ENCODE results near the gene OR1L1. TPM values are rescaled to one million over a fixed set of nuclear protein-coding genes. Genes with fewer than 3 reads are reported as not detected.

Gene OR1L1
- not detected for total RNA-seq
- total RNA-seq, result 0 reads per million in 2 donors

DNA sequence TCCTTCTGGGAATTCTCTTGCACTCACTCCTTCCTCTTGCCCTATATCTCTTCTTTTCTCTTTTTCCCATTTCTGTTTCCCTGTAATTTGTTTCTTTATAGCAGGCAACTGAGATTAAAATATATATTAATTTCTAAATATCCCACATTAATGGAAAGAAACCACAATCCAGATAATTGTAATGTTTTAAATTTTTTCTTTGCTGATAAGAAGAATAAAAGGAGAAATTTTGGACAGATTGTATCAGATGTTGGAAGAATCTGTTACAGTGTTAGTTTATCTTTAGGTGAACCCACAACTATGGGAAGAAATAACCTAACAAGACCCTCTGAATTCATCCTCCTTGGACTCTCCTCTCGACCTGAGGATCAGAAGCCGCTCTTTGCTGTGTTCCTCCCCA, at the start of gene OR1L1:
OR1L1 (plus strand) TSS at position 301 of the 400 bp plus-strand sequence; CDS start at position 301, 0 bp downstream.
- Mint-ChIP-seq H3K4me1 (no peaks in the 10 kb centered on the region), H3K4me3 (no peak within 1 kb of the TSS), H3K27me3 (peaks cover 12% of the 10 kb centered on the region), H3K27ac (no peak within 1 kb of the TSS), H3K36me3 (ENCODE audit: low read depth) (no peaks in the 10 kb centered on the region)
- no peak for DNase-seq
- no peak for ATAC-seq
- H3K9me3 ChIP-seq (ENCODE audit: control insufficient read depth, low read length, poor library complexity, severe bottlenecking), result no peaks in the 10 kb centered on the region

- no peaks in the 10 kb centered on the region for H3K9me3 ChIP-seq (ENCODE audit: control insufficient read depth, low read length, poor library complexity, severe bottlenecking)
- DNase-seq, result no peak
- Mint-ChIP-seq H3K27ac (no peak within 1 kb of the TSS), H3K36me3 (ENCODE audit: low read depth) (peaks cover 3% of the 10 kb centered on the region), H3K4me1 (no peaks in the 10 kb centered on the region), H3K4me3 (no peak within 1 kb of the TSS), H3K27me3 (peaks cover 5% of the 10 kb centered on the region)
- ATAC-seq, result no peak
These were observed 47.2 kb upstream of the OR1L1 start, which contains the start of gene OR1Q1 for GRCh38 chr9:122614362-122614761. TSS of gene OR1Q1 (plus strand) at chr9:122614738. CDS start at chr9:122614738, 0 bp downstream.

- no peak overlapping the region for H3K27ac Mint-ChIP-seq
- no peak overlapping the region for H3K4me3 Mint-ChIP-seq
- no peak for DNase-seq
- no peaks in the 10 kb centered on the region for H3K4me1 Mint-ChIP-seq
- H3K9me3 ChIP-seq (ENCODE audit: control insufficient read depth, low read length, poor library complexity, severe bottlenecking), result no peaks in the 10 kb centered on the region
- no peaks in the 10 kb centered on the region for H3K36me3 Mint-ChIP-seq (ENCODE audit: low read depth)
- no peak for ATAC-seq
- H3K27me3 Mint-ChIP-seq, result no peaks in the 10 kb centered on the region
These were observed 41.5 kb upstream of the OR1L1 start for GRCh38 chr9:122619996-122620395.

DNA sequence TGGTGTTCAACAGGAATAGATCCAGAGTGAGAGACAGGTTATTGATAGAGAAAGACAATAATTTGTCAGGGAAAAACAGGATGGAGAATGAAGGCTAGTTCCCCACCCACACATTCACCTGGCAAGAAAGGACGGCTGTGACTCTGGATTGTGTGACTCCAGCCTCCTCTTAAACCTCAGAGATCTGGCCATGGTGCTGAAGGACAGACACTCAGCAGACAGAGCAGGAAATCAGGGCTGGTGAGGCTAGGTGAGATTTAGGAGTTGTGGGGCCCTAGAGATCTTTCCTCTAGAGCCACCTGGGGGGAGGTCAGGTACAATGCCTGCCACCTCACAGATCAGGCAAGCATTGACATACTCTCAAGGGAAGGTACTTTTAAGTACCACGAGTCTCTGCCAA, 19.3 kb upstream of the OR1L1 start:
- Mint-ChIP-seq H3K27me3 (no peaks in the 10 kb centered on the region), H3K4me1 (no peaks in the 10 kb centered on the region), H3K27ac (no peak overlapping the region), H3K4me3 (no peak overlapping the region), H3K36me3 (ENCODE audit: low read depth) (peaks cover 4% of the 10 kb centered on the region)
- no peak for ATAC-seq
- no peak for DNase-seq
- H3K9me3 ChIP-seq (ENCODE audit: control insufficient read depth, low read length, poor library complexity, severe bottlenecking), result no peaks in the 10 kb centered on the region

DNA sequence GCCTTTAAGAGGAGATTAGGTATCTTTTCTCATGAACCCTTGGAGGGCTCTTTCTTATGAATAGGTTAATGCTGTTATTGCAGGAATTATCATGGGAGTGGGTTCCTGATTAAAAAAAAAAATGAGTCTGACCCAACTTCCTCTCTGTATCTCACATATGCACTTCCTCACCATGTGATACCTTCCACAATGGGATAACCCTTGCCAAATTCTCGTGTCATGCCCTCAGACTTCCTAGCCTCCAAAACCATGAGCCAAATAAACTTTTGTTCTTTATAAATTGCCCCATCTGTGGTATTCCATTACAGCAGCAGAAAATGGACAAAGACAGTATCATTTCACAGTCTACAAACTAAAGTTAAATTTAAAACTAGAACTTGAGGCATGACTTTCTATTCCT, 5.1 kb upstream of the OR1L1 start:
- H3K27ac Mint-ChIP-seq, result no peak overlapping the region
- H3K4me1 Mint-ChIP-seq, result no peaks in the 10 kb centered on the region
- no peak overlapping the region for H3K4me3 Mint-ChIP-seq
- ATAC-seq (no peak), DNase-seq (no peak)
- no peaks in the 10 kb centered on the region for H3K9me3 ChIP-seq (ENCODE audit: control insufficient read depth, low read length, poor library complexity, severe bottlenecking)
- peaks cover 5% of the 10 kb centered on the region for H3K27me3 Mint-ChIP-seq
- no peaks in the 10 kb centered on the region for H3K36me3 Mint-ChIP-seq (ENCODE audit: low read depth)

DNA sequence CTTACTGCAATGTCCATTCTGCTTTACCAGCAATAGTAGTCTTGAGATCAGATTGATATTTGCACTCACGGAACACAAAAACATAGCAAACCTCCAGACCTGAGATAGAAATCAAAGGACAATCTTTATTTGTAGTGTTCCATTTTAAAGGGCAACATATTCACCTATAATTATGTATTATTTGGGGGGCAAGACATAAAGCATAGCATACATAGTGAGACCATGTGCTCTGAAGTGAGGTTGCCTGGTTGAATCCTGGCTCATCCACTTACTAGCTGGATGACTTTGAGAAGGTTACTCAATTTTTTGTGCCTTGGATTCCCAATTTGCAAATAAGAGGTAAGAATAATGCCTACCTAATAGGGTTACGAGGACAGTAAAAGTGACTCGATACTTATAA, 4.0 kb upstream of the OR1L1 start, which contains the start of gene OR1B1:
OR1B1 (minus strand) TSS at position 101 of the 400 bp plus-strand sequence.
- peaks cover 12% of the 10 kb centered on the region for H3K27me3 Mint-ChIP-seq
- no peaks in the 10 kb centered on the region for H3K36me3 Mint-ChIP-seq (ENCODE audit: low read depth)
- no peak for DNase-seq
- H3K4me3 Mint-ChIP-seq, result no peak within 1 kb of the TSS
- no peaks in the 10 kb centered on the region for H3K9me3 ChIP-seq (ENCODE audit: control insufficient read depth, low read length, poor library complexity, severe bottlenecking)
- H3K4me1 Mint-ChIP-seq, result no peaks in the 10 kb centered on the region
- no peak within 1 kb of the TSS for H3K27ac Mint-ChIP-seq
- ATAC-seq, result no peak

- Mint-ChIP-seq H3K36me3 (ENCODE audit: low read depth) (no peaks in the 10 kb centered on the region), H3K4me1 (no peaks in the 10 kb centered on the region), H3K27me3 (no peaks in the 10 kb centered on the region), H3K27ac (no peak overlapping the region), H3K4me3 (no peak overlapping the region)
- no peaks in the 10 kb centered on the region for H3K9me3 ChIP-seq (ENCODE audit: control insufficient read depth, low read length, poor library complexity, severe bottlenecking)
- no peak for ATAC-seq
- no peak for DNase-seq
These were observed 11.0 kb downstream of the OR1L1 start for GRCh38 chr9:122672481-122672880.

DNA sequence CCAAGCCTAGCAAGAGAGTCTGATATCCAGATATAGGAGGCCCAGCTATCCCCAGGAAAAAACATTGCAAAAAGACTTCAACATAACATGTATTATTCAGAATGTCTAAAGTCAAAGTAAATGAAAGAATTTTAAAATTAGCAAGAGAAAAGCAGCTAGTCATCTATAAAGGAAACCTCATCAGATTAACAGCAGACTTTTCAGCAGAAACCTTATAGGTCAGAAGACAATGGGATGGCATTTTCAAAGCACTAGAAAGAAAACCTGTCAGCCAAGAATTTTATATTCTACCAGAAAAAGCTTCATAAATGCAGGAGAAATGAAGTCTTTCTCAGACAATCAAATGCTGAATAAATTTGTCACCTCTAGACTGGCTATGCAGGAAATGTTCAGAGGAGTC, 23.3 kb downstream of the OR1L1 start:
- H3K27me3 Mint-ChIP-seq, result no peaks in the 10 kb centered on the region
- no peaks in the 10 kb centered on the region for H3K36me3 Mint-ChIP-seq (ENCODE audit: low read depth)
- H3K9me3 ChIP-seq (ENCODE audit: control insufficient read depth, low read length, poor library complexity, severe bottlenecking), result peaks cover 3% of the 10 kb centered on the region
- ATAC-seq (no peak), DNase-seq (no peak)
- no peak overlapping the region for H3K27ac Mint-ChIP-seq
- no peaks in the 10 kb centered on the region for H3K4me1 Mint-ChIP-seq
- no peak overlapping the region for H3K4me3 Mint-ChIP-seq

DNA sequence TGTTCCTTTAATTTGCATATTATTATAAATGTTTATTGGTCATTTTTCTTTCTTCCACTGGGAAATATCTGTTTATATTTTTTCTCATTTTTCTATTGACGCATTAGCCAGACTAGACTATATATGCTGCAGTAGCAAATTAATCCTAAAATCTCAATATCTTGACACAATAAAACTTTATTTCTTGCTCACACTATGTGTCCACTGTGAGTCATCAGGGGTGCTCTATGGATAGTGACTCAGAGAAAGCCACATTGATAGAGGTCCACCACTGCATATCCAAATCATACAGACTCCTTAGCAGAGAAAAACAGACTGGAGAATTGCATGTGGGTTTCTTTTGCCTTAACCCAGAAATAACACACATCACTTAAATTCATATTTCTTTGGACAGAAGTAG, 34.2 kb downstream of the OR1L1 start:
- H3K27me3 Mint-ChIP-seq, result no peaks in the 10 kb centered on the region
- H3K4me1 Mint-ChIP-seq, result no peaks in the 10 kb centered on the region
- H3K27ac Mint-ChIP-seq, result no peak overlapping the region
- H3K36me3 Mint-ChIP-seq (ENCODE audit: low read depth), result no peaks in the 10 kb centered on the region
- no peak overlapping the region for H3K4me3 Mint-ChIP-seq
- no peaks in the 10 kb centered on the region for H3K9me3 ChIP-seq (ENCODE audit: control insufficient read depth, low read length, poor library complexity, severe bottlenecking)
- no peak for DNase-seq
- ATAC-seq, result no peak

Other genes with a start within 250 kb of the OR1L1 start
- not detected for gene OR1J1, start 183.8 kb upstream of the OR1L1 start, total RNA-seq
- under 1 TPM; 0.30 to 0.37 TPM for gene OR1J2, start 150.9 kb upstream of the OR1L1 start, total RNA-seq
- gene OR1J4, start 142.6 kb upstream of the OR1L1 start, total RNA-seq, result under 1 TPM; 0.40 to 0.50 TPM
- not detected for gene OR1N1, start 134.4 kb upstream of the OR1L1 start, total RNA-seq
- gene OR1N2, start 108.6 kb upstream of the OR1L1 start, total RNA-seq, result 1 to 10 TPM in 1 of 2 donors, under 1 TPM in 1; 0.31 to 1.2 TPM
- gene OR1L8, start 78.3 kb upstream of the OR1L1 start, total RNA-seq, result not detected
- gene OR1Q1, start 47.0 kb upstream of the OR1L1 start, total RNA-seq, result under 1 TPM; 0.40 to 0.96 TPM
- not detected for gene OR1B1, start 4.1 kb upstream of the OR1L1 start, total RNA-seq
- not detected for gene OR1L3, start 13.4 kb downstream of the OR1L1 start, total RNA-seq
- not detected for gene OR1L4, start 62.3 kb downstream of the OR1L1 start, total RNA-seq
- not detected for gene OR1L6, start 80.6 kb downstream of the OR1L1 start, total RNA-seq
- gene OR5C1, start 127.2 kb downstream of the OR1L1 start, total RNA-seq, result not detected
- gene OR1K1, start 138.4 kb downstream of the OR1L1 start, total RNA-seq, result not detected
- gene PDCL, start 166.9 kb downstream of the OR1L1 start, total RNA-seq, result 10 to 100 TPM; 13.6 to 14.4 TPM
- 10 to 100 TPM; 51.5 to 69.6 TPM for gene RC3H2, start 243.6 kb downstream of the OR1L1 start, total RNA-seq